CD4-positive, alpha-beta memory T cell (primary cell): ENCODE data around the gene ANKRD22. TPM values are rescaled to one million over a fixed set of nuclear protein-coding genes. Genes with fewer than 3 reads are reported as not detected.

Experiments used
- CTCF ChIA-PET: fragments of 350-600 bp; sonication (Branson Sonifier 250); formaldehyde crosslinking; loops from one replicate; lab custom pipeline; 2021; ENCODE audit warnings: inconsistent platforms; ENCODE audit not compliant: partially characterized antibody; lab: Charles Lee
- POLR2A ChIA-PET: fragments of 350-600 bp; sonication (Branson Sonifier 250); formaldehyde crosslinking; loops from one replicate; lab custom pipeline; 2021; ENCODE audit not compliant: partially characterized antibody; lab: Charles Lee
- DNase-seq, 5 donors: peaks; one replicate each; pipeline versions ENCODE4 v3.0.0 to v3.0.0-alpha.2; 2020 to 2022; ENCODE audit warnings: mixed read lengths in 1 of 5
- H3K27ac ChIP-seq: one replicate; pipeline ENCODE4 v1.7.0; 2013; ENCODE audit warnings: low read depth, low read length
- H3K27me3 ChIP-seq: 2 replicates; pipeline ENCODE4 v1.7.0; 2013; ENCODE audit warnings: mild to moderate bottlenecking, low read length, moderate library complexity; ENCODE audit not compliant: insufficient read depth
- H3K36me3 ChIP-seq: 2 replicates; pipeline ENCODE4 v1.7.0; 2013; ENCODE audit warnings: mild to moderate bottlenecking, low read length, moderate library complexity; ENCODE audit not compliant: insufficient read depth
- H3K4me1 ChIP-seq: 2 replicates; pipeline ENCODE4 v1.7.0; 2013; ENCODE audit warnings: mild to moderate bottlenecking, low read length, moderate library complexity; ENCODE audit not compliant: insufficient read depth
- H3K4me3 ChIP-seq, 2 donors: one replicate each; pipeline ENCODE4 v1.7.0; 2013; ENCODE audit warnings: low read length in 2 of 2, mild to moderate bottlenecking in 1 of 2
- H3K9me3 ChIP-seq, 2 donors: one replicate each; pipeline ENCODE4 v1.7.0; 2013; ENCODE audit warnings: low read length in 2 of 2, control low read depth in 1 of 2; ENCODE audit not compliant: control insufficient read depth in 1 of 2
- H3K27ac Mint-ChIP-seq, 7 donors: one replicate each; pipeline ENCODE4 v1.8.0; 2020 to 2021; ENCODE audit warnings: mixed read lengths in 7 of 7, mild to moderate bottlenecking in 6 of 7, inconsistent platforms in 3 of 7, moderate library complexity in 3 of 7
- H3K27me3 Mint-ChIP-seq, 2 donors: one replicate each; pipeline ENCODE4 v1.8.0; 2020 to 2021; ENCODE audit warnings: mixed read lengths in 2 of 2
- H3K36me3 Mint-ChIP-seq, 2 donors: one replicate each; pipeline ENCODE4 v1.8.0; 2020 to 2021; ENCODE audit warnings: mixed read lengths in 2 of 2, inconsistent platforms in 1 of 2, mild to moderate bottlenecking in 1 of 2
- H3K4me1 Mint-ChIP-seq, 4 donors: one replicate each; pipeline ENCODE4 v1.8.0; 2020 to 2021; ENCODE audit warnings: mixed read lengths in 4 of 4, mild to moderate bottlenecking in 1 of 4
- H3K4me3 Mint-ChIP-seq, 8 donors: one replicate each; pipeline ENCODE4 v1.8.0; 2020 to 2021; ENCODE audit warnings: mixed read lengths in 8 of 8, mild to moderate bottlenecking in 7 of 8, moderate library complexity in 6 of 8, inconsistent platforms in 3 of 8
- H3K9me3 Mint-ChIP-seq, 8 donors: one replicate each; pipeline ENCODE4 v1.8.0; 2020 to 2021; ENCODE audit warnings: mixed read lengths in 8 of 8, mild to moderate bottlenecking in 5 of 8, inconsistent platforms in 3 of 8, moderate library complexity in 1 of 8
- intact Hi-C: fragments of 100-400 bp; cut with micrococcal nuclease; formaldehyde crosslinking; loops from one replicate; pipeline ENCODE4 v1.15.1; 2023
- polyA plus RNA-seq, 2 donors: library from polyadenylated mRNA; unstranded; fragments of 300-500 nt; fragmentation: Illumina TruSeq; gene quantifications; one replicate each; pipeline ENCODE4 v1.2.3, GENCODE V29; 2021
- total RNA-seq, 2 experiments: library from RNA; stranded (reverse); gene quantifications; one replicate each; pipeline ENCODE4 v1.2.3, GENCODE V29; 2021

ANKRD22 gene
- total and polyA plus RNA-seq, 4 experiments from 2014 or later: 0.58 TPM; not detected in 3

GRCh38 chr10:88793712-88794299 lies 57.8 kb downstream of the ANKRD22 start:
- Histone ChIP-seq H3K4me3 (no peak overlapping the region), H3K27ac (no peak overlapping the region), H3K36me3 (no peaks in the 10 kb centered on the region), H3K27me3 (no peaks in the 10 kb centered on the region), H3K4me1 (peaks cover 10% of the 10 kb centered on the region), H3K9me3 (no peaks in the 10 kb centered on the region)
- peak overlapping the region in 3 of 8 donors; percentile 40 to 74 (median 57) for H3K4me3 Mint-ChIP-seq
- peaks cover 4 to 17% (median 11%) of the 10 kb centered on the region in 4 donors for H3K4me1 Mint-ChIP-seq
- POLR2A ChIA-PET: interaction anchor here (0.9 kb wide), 1 partner anchor 86 kb away, joined by 3 read pairs; the partner anchor contains the start of gene STAMBPL1
- CTCF ChIA-PET: interaction anchor here (0.7 to 1.6 kb wide), 3 partner anchors 15 to 42 kb away, joined by 3 to 4 read pairs (median 3); no protein-coding TSS in a partner anchor
- H3K27ac Mint-ChIP-seq: peak overlapping the region in 1 of 7 donors; percentile 89
- no peaks in the 10 kb centered on the region for H3K36me3 Mint-ChIP-seq
- H3K27me3 Mint-ChIP-seq: no peaks in the 10 kb centered on the region
- intact Hi-C loops: no loop called here
- peaks cover 0 to 3% (median 0%) of the 10 kb centered on the region in 8 donors for H3K9me3 Mint-ChIP-seq
- DNase-seq: peak in 4 of 5 donors; percentile 15 to 41 (median 26)

DNA sequence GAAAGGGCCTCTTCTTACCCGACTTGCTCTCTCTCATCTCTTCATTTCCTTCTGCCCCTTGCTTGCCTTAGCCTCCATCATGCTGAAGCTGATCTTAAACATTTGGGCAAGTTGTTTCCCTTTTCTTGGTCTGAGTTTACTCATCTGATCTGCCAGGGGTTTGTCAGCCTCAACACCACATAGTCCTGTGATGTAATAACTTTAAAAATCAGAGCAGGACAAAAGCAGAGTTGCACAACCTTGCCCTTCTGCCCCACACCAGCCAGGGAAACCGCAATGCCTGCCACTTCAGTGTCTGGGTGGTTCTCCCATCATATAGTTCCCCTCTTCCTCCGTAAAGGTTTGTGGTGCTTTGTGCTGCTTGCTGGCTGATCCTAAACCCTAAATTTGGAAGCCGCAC lies 59.0 kb downstream of the ANKRD22 start:
- intact Hi-C loops: no loop called here
- DNase-seq: no peak
- Mint-ChIP-seq H3K4me3 (no peak overlapping the region), H3K27me3 (peaks cover 0 to 1% of the 10 kb centered on the region in 2 donors), H3K36me3 (no peaks in the 10 kb centered on the region), H3K27ac (no peak overlapping the region), H3K9me3 (peaks cover 0 to 2% (median 0%) of the 10 kb centered on the region in 8 donors), H3K4me1 (peaks cover 4 to 17% (median 11%) of the 10 kb centered on the region in 4 donors)
- Histone ChIP-seq H3K36me3 (no peaks in the 10 kb centered on the region), H3K4me3 (no peak overlapping the region), H3K4me1 (peaks cover 10% of the 10 kb centered on the region), H3K9me3 (no peaks in the 10 kb centered on the region), H3K27ac (no peak overlapping the region), H3K27me3 (no peaks in the 10 kb centered on the region)
- ChIA-PET POLR2A (no interaction called here), CTCF (no interaction called here)

DNA sequence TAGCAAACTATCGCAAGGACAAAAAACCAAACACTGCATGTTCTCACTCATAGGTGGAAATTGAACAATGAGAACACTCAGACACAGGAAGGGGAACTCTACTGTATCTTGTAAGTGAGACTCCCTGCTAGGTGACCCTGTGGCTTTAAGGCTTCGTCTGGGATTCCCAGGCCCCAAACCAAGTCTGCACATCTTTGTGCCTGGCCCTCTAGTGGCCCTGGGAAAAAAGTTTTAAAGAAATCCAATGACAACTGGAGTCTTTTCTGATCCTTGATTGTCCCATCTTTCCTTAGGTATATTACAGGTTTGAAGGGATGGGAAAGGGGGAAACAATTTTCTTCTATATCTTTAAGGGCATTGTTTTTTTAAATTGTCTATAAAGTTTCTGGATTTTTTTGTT lies 59.7 kb downstream of the ANKRD22 start:
- Histone ChIP-seq H3K27ac (no peak overlapping the region), H3K36me3 (no peaks in the 10 kb centered on the region), H3K9me3 (no peaks in the 10 kb centered on the region), H3K4me3 (no peak overlapping the region), H3K4me1 (peaks cover 10% of the 10 kb centered on the region), H3K27me3 (no peaks in the 10 kb centered on the region)
- Mint-ChIP-seq H3K36me3 (no peaks in the 10 kb centered on the region), H3K9me3 (peaks cover 0 to 2% (median 0%) of the 10 kb centered on the region in 8 donors), H3K4me3 (no peak overlapping the region), H3K27ac (no peak overlapping the region), H3K27me3 (peaks cover 0 to 1% of the 10 kb centered on the region in 2 donors), H3K4me1 (peaks cover 4 to 17% (median 11%) of the 10 kb centered on the region in 4 donors)
- ChIA-PET POLR2A (no interaction called here), CTCF (interaction anchor here (0.7 to 1.5 kb wide), 2 partner anchors 13 to 45 kb away, joined by 3 read pairs; no protein-coding TSS in a partner anchor)
- intact Hi-C loops: no loop called here
- no peak for DNase-seq

GRCh38 chr10:88788924-88789323 lies 62.7 kb downstream of the ANKRD22 start:
- H3K4me1 Mint-ChIP-seq: peaks cover 3 to 14% (median 8%) of the 10 kb centered on the region in 4 donors
- H3K4me3 ChIP-seq: no peak overlapping the region
- peaks cover 1 to 3% of the 10 kb centered on the region in 2 donors for H3K27me3 Mint-ChIP-seq
- H3K27ac Mint-ChIP-seq: no peak overlapping the region
- no peaks in the 10 kb centered on the region for H3K27me3 ChIP-seq
- intact Hi-C loops: no loop called here
- CTCF ChIA-PET: interaction anchor here (1.1 kb wide), 1 partner anchor 22 kb away, joined by 4 read pairs; no protein-coding TSS in a partner anchor
- peaks cover 8% of the 10 kb centered on the region for H3K4me1 ChIP-seq
- H3K9me3 ChIP-seq: no peaks in the 10 kb centered on the region
- H3K9me3 Mint-ChIP-seq: peaks cover 0 to 2% (median 0%) of the 10 kb centered on the region in 8 donors
- DNase-seq: no peak
- no peak overlapping the region for H3K4me3 Mint-ChIP-seq
- H3K27ac ChIP-seq: no peak overlapping the region
- H3K36me3 ChIP-seq: no peaks in the 10 kb centered on the region
- no peaks in the 10 kb centered on the region for H3K36me3 Mint-ChIP-seq
- POLR2A ChIA-PET: no interaction called here

GRCh38 chr10:88787463-88787862 lies 64.2 kb downstream of the ANKRD22 start:
- H3K27me3 Mint-ChIP-seq: peaks cover 1 to 3% of the 10 kb centered on the region in 2 donors
- no peaks in the 10 kb centered on the region for H3K36me3 ChIP-seq
- peaks cover 0 to 2% (median 1%) of the 10 kb centered on the region in 4 donors for H3K4me1 Mint-ChIP-seq
- H3K9me3 Mint-ChIP-seq: peaks cover 0 to 2% (median 0%) of the 10 kb centered on the region in 8 donors
- H3K27ac Mint-ChIP-seq: no peak overlapping the region
- no peaks in the 10 kb centered on the region for H3K27me3 ChIP-seq
- H3K4me3 ChIP-seq: no peak overlapping the region
- DNase-seq: no peak
- H3K27ac ChIP-seq: no peak overlapping the region
- intact Hi-C loops: no loop called here
- H3K9me3 ChIP-seq: no peaks in the 10 kb centered on the region
- POLR2A ChIA-PET: no interaction called here
- H3K4me3 Mint-ChIP-seq: no peak overlapping the region
- no peaks in the 10 kb centered on the region for H3K4me1 ChIP-seq
- H3K36me3 Mint-ChIP-seq: no peaks in the 10 kb centered on the region
- CTCF ChIA-PET: no interaction called here

GRCh38 chr10:88786032-88786770 lies 65.4 kb downstream of the ANKRD22 start:
- Mint-ChIP-seq H3K4me3 (no peak overlapping the region), H3K4me1 (peaks cover 0 to 2% (median 0%) of the 10 kb centered on the region in 4 donors), H3K27me3 (peaks cover 1 to 3% of the 10 kb centered on the region in 2 donors), H3K36me3 (no peaks in the 10 kb centered on the region), H3K9me3 (peaks cover 0 to 2% (median 0%) of the 10 kb centered on the region in 8 donors), H3K27ac (no peak overlapping the region)
- Histone ChIP-seq H3K27me3 (no peaks in the 10 kb centered on the region), H3K27ac (no peak overlapping the region), H3K36me3 (no peaks in the 10 kb centered on the region), H3K4me1 (no peaks in the 10 kb centered on the region), H3K4me3 (no peak overlapping the region), H3K9me3 (no peaks in the 10 kb centered on the region)
- POLR2A ChIA-PET: no interaction called here
- CTCF ChIA-PET: no interaction called here
- DNase-seq: no peak
- intact Hi-C loops: no loop called here

GRCh38 chr10:88783724-88784123 lies 67.9 kb downstream of the ANKRD22 start:
- H3K4me3 ChIP-seq: no peak overlapping the region
- Mint-ChIP-seq H3K27me3 (peaks cover 1 to 3% of the 10 kb centered on the region in 2 donors), H3K4me1 (peaks cover 0 to 2% (median 0%) of the 10 kb centered on the region in 4 donors), H3K36me3 (no peaks in the 10 kb centered on the region), H3K27ac (no peak overlapping the region), H3K9me3 (no peaks in the 10 kb centered on the region), H3K4me3 (no peak overlapping the region)
- no peaks in the 10 kb centered on the region for H3K4me1 ChIP-seq
- H3K36me3 ChIP-seq: no peaks in the 10 kb centered on the region
- no peak for DNase-seq
- ChIA-PET CTCF (no interaction called here), POLR2A (no interaction called here)
- intact Hi-C loops: no loop called here
- no peaks in the 10 kb centered on the region for H3K27me3 ChIP-seq
- no peak overlapping the region for H3K27ac ChIP-seq
- H3K9me3 ChIP-seq: no peaks in the 10 kb centered on the region
